HG02588 (cell line): ENCODE data around the gene KLK13.

Experiments
- ATAC-seq: cut with Tn5 transposase; IDR thresholded peaks from one replicate; pipeline ENCODE4 v1.9.1; 2021; ENCODE audit warnings: mild to moderate bottlenecking, moderate library complexity; ENCODE audit not compliant: unreplicated experiment

The KLK13 gene

DNA sequence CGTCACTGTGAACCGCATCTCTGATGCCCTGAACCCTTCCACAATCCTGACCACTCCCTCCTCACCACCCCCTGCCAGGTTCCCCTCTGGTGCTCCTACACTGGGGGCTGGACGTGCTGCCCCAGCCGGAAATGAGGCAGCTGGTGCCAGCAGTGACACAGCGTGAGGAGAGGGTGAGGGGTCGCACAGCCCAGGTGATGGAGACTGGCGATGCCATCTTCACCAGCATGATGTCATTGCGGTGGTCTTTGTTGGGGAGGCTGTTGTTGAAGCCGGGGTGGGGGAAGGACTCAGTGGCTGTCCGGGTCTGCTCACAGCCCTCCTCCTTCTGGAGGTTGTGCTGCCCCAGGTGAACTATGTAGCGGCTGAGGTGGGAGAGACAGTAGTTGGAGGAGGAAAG is 40.9 kb downstream of the KLK13 start:
- no peak for ATAC-seq

DNA sequence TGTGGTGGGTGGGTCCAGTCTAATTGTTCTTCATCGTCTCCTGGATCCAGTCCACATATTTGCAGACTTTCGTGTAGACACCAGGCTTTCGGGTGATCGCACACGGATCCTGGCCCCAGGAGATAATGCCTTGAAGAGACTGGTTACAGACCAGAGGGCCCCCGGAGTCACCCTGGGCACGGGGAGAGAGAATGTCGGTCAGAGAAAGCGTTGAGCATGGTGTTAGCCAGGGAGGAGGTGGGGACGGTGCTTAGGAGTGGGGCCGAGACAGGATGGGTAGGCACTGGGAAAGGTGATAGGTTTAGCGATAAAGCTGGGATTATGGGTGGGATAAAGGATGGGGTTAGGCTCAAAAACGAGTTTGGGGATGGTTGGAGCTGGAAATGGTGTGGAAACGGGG is 42.4 kb downstream of the KLK13 start:
- no peak for ATAC-seq

DNA sequence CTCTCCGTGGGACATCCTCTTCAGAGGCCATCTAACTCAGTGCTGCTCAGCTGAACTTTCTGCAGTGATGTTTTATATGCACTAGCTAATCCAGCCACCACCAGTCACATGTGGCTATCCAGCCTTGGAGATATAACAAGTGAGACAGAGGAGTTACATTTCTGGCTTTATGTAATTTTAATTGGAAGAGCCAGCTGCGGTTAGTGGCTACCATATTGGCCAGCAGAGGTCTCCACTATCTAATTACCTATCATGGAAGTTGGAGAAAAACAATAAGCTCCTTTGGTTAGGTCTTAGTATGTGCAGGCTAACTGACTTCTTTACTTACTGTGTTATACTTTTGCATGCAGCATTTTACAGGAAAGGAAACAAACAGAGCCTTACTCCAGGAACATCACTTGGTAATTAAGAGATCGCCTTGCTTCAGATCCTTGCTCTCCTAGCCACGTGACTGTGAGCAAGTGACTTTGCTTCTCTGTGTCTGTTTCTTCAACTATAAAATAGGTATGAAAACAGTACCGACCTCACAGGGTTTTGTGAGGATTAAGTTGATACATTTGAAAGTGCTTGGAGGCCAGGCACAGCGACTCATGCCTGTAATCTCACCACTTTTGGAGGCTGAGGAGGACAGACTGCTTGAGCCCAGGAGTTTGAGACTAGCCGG is 43.8 kb downstream of the KLK13 start:
- no peak for ATAC-seq

DNA sequence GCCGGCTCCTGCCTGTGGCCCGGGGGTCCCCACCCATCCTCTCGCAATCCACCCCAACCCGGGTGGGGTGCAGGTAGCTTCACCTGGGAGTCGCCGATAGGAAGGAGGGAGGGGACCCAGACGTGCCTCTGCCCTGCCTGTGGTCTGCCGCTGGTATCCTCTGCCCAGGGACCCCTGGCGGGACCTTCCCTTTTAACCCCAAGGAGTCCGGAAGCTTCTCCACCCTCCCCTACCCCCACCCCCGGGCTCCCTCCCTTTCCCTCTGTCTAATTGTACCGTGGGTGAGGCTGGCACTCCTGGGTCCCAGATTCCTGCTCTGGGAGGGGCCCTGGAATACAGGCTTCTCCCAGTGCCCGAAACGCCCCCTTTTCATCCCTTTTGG is 45.4 kb downstream of the KLK13 start, which contains the start of gene KLK10:
KLK10 (minus strand) TSS at position 166 of the 382 bp plus-strand sequence. CDS start 579 bp downstream, outside the sequence.
- no peak for ATAC-seq

DNA sequence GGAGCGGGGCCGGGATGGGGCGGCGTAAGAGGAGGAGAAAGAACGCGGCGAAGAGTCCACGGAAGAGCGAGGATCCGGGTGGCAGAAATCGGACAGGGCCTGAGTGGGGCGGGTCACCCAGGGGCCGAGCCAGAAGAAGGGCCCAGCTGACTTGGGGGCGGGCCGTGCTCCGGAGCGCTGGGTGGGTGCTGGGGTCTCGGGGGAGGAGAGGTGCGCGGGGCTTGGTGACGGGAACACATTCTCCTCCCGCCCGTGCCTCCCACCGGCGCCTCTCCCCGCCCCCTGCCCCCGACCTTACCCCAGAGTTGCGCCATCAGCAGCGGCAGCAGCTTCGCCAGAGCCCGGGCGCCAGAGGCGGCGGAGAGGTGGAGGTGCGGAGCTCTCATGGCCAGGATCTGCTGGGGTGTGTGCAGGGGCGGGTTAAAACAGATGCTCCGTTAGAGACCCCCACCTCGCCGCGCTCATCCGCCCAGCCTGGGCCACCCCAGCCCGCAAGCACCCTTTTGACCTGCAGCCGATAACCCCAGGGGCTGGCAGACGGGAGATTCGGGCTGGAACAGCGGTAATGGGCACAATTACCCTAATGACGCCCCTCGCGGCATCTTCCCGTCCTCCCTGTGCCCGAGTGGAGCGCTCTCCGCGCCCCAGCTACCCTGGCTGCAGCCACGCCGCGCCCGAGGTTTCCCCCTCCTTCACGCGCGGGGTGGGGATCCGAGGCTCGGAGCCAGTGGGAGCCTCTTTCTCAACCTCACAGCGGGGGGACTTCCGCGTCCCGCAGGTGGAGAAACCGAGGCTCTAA is 45.9 kb downstream of the KLK13 start:
- ATAC-seq = no peak

DNA sequence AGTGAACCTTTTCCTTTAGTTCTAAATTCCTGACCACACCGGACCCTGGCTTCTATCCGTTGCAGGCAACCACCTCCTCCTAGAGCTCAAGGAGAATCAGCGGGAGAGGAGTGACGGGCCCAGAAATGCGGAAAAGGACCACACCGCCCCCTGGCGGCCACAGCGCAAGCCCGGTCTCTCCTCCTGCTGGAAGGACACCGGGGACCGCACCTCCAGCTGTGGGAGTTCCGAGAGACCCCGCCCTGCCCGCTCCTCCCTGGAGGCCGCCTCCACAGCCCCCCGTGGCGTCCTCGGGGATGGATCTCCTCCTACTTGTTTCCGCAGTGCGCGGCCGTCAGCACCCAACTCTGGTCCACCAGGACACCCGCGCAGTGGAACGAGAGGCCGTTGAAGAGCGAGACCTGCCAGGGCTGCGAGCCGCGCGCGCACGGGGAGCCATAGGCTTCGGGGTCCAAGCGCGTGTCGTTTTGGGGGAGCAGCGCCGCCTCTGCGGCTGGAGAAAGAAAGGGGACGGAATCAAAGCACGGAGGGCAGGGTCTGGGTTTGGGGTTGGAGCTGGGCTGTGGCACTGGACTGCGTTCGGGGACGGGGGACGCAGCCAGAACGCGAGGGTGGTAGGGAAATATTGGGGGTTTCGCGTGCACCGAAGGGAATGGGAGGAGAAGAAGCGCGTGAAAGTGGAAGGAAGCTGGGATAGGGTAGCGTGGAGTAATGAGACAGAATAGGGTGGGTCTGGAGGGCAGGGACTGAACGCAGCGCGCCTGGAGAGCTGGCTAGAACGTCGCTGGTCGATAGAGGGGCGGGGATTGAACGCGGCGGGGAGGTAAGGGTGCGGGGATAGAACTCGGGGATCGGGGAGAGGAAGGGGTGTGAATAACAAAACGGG is 47.9 kb downstream of the KLK13 start:
- no peak for ATAC-seq

DNA sequence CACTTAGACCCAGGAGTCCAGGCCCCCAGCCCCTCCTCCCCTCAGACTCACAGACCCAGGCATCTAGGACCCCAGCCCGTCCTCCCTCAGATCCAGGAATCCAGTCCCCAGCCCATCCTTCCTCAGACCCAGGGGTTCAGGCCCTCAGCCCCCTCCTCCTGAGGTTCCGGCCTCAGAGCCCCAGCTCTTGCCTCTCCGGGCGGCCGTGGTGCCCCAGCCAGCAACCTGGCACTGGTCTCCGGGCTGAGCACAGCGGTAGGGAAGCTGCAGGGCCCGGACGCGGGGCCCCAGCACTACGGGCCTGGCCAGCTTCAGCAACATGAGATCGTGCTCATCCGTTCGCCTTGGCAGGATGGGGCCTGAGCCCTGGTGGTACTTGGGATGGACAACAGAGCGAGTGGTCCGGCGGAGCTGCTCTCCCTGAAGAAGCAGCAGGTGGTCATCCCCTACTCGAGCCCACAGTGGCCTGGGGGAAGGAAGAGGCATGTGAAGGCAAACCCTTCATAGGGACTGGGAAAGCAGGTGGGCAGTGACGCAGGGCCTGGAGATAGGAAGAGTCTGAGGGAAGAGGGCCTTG is 49.1 kb downstream of the KLK13 start:
- no peak for ATAC-seq

DNA sequence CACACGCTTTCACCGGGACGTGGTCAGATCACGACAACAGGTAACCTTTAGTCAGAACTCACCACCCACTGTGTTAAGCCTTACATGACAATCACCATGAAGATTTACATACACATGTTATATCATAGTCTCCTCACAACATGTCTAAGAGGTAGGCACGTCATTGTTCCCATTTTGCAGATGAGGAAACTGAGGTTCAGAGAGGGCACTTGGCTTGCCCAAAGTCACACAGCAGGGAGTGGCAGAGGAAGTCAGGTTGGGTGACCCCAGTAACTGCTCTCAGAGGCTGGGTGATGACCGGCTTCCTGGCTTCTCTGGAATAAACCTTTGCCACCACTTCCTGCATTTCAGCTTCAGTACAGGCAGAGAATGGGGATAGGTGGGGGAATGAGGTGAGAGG is 50.6 kb downstream of the KLK13 start:
- ATAC-seq = no peak

DNA sequence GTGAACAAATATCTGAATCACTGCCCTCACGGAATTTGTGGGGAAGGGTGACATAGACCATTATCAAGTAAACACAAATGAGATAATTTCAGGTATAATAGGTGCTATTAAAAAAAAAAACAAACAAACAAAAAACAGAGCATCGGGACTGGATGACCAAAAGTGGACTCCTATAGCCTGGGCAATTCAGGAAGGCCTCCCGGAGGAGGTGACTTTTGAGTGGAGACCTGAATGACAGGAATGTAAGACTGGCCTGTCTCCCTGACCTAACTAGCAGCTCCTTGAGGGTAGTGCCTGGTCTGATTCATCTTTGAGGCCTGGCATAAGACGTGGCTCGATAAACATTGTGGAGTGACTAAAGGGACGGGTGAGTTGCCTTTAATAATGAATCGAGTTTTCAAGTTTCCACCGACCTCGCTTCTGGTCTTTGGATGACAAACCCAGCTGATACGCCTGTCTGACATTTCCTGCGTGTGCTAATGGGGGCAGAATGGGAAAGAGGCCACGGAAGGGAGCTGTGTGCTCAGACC is 52.2 kb downstream of the KLK13 start:
- ATAC-seq = no peak

DNA sequence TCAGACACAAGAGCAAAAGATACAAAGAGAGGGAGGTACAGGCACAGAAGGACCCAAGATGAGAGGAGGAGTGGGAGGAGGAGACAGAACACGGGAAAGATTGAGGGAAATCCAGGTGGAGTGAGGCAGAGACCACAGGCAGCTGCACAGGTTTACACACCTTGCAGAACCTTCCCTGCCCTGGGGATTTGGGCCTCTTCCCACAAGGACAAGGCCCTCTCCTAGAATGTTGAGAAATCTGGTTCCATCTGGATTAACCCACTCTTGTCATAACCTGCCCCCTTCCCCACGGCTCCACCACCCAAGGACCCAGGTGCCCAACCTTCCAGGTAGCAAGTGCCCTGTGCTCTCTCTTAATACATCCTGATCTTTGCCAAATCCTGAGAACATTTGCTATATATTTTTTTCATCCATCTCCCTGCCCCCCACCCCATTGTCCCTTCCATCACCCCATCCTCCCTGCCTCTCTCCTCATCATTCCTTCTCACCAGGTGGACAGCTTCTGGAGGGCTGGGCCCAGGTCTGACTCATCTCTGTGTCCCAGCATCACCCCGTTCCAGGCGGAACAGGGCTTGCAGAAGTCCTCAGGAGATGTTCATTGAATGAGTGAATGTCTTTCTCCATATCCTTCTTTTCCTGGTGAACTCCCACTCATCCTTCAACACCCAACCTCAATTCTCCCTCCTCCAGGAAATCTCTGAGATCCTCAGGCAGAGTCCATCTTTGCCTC is 54.7 kb downstream of the KLK13 start:
- ATAC-seq = no peak

DNA sequence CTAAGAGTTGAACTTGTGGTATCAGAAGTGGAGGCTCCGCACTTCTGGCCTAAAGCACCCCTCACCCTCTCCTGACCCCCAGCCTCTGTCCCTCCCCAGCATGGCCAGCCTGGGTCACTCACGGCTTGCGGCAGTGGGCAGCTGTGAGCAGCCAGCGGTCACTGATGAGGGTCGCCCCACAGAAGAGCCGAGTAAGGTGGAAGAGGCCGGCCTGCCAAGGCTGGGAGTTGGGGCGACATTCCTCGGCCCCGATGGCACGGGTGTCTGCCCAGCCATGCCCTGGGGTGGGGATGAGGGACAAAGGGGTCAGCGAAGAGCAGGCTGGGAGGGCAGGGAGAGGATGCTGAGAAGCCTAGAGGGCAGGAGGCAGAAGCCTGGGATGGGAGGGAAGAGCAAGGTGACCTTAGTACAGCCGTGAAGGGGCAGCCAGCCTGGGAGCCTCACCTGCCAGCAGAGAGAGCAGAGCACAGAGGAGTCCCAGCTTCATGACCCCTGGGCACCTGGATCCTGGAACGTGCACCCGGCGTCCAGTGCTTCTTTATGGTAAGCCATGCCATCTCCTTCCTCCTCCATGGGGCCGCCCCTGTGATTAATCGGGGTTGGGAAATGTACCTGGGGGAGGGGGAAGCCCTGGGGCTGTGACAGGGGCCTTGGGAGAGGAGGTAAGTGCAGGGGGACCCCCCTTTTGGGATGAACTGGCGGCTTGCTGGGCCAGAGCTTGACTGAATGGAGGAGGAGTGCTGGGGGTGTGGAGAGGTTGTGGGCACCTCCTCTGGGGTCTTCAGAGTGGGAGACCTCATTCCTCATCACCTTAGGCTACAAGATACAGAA is 55.6 kb downstream of the KLK13 start:
- ATAC-seq = no peak

DNA sequence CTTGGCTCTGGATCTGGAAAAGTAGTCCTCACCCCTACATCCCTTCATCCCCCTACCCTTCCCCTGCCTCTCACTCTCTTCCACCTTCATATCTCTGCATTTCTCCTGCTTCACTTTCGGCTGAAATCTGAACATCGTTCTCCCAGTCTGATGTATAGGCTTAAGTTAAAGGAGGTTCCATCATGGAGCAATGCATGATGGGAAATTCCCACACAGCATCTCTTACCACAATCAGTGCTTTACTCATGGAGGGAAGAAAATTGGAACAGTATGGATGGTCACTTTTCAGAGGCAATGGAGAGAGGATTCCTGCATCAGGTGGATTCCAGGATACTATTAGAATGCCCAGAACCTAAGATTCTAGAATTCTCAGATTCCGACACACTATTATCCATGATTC is 57.4 kb downstream of the KLK13 start:
- ATAC-seq = no peak

DNA sequence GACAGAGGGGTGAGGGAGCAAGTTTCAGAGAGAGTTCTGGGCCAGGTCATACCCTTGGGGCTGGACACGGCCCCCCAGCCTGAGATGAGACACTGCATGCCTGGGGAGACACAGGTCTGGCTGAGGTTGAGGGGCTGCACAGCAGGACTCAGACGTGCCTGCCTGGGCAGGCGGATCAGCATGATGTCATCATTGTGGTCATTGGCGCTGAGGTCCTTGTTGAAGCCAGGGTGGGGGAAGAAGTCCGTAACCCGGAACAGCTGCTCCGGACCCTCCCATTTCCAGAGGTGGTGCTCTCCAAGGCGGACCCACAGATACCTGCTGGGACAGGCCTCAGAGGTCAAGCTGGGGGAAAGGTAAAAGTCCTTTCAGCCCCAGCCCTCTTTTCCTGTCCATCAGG is 58.5 kb downstream of the KLK13 start:
- ATAC-seq = no peak
